Thoracic aorta (tissue), 2 donors: ENCODE results near the gene FAM117B. TPM values are rescaled to one million over a fixed set of nuclear protein-coding genes. Genes with fewer than 3 reads are reported as not detected.
A peak's percentile ranks its signal among the peaks of the same experiment; 100 is the strongest.

Experiments
- ATAC-seq: fragments of 150-250 bp; one replicate; pipeline ENCODE4 v1.8.0; 2017; ENCODE audit warnings: low read depth; ENCODE audit not compliant: insufficient number of reproducible peaks, low FRiP score
- DNase-seq: peaks from one replicate; pipeline ENCODE4 v3.0.0-alpha.2; 2020; ENCODE audit warnings: low spot score
- H3K27ac ChIP-seq, 2 donors: fragments of 200-600 bp; sonication (generic); 1 replicate in 1 of 2; 2 replicates in 1 of 2; pipeline ENCODE4 v1.5.1; 2016; ENCODE audit warnings: mild to moderate bottlenecking in 2 of 2, moderate library complexity in 2 of 2
- H3K27me3 ChIP-seq: fragments of 200-600 bp; sonication (generic); replicated peaks from 2 replicates; pipeline ENCODE4 v1.6.0; 2016; ENCODE audit warnings: mild to moderate bottlenecking; ENCODE audit not compliant: insufficient read depth
- H3K36me3 ChIP-seq: fragments of 200-600 bp; sonication (generic); one replicate; pipeline ENCODE4 v1.5.1; 2016
- H3K4me1 ChIP-seq, 2 donors: fragments of 200-600 bp; sonication (generic); 1 replicate in 1 of 2; 2 replicates in 1 of 2; pipeline versions ENCODE4 v1.5.1 to v1.6.0; 2016; ENCODE audit warnings: low read depth in 2 of 2, mild to moderate bottlenecking in 1 of 2; ENCODE audit not compliant: control insufficient read depth in 1 of 2
- H3K4me3 ChIP-seq: fragments of 200-600 bp; sonication (generic); 2 replicates; pipeline ENCODE4 v1.5.1; 2016; ENCODE audit warnings: mild to moderate bottlenecking
- H3K9me3 ChIP-seq: fragments of 200-600 bp; sonication (generic); 2 replicates; pipeline ENCODE4 v1.5.1; 2016
- total RNA-seq, 2 donors: library from RNA; depleted of rRNA; stranded (reverse); fragments of >200 nt; gene quantifications; one replicate each; pipeline versions ENCODE4 v1.1.0 to v1.2.3, GENCODE V29; 2016
- TF ChIP-seq, protein P1 (sequence below): fragments of 200-600 bp; sonication (generic); IDR thresholded peaks from one replicate; pipeline ENCODE4 v1.5.1; 2019; ENCODE audit warnings: antibody characterized with exemption

FAM117B gene
- 1 to 10 TPM; 5.3 to 5.6 TPM for total RNA-seq

DNA sequence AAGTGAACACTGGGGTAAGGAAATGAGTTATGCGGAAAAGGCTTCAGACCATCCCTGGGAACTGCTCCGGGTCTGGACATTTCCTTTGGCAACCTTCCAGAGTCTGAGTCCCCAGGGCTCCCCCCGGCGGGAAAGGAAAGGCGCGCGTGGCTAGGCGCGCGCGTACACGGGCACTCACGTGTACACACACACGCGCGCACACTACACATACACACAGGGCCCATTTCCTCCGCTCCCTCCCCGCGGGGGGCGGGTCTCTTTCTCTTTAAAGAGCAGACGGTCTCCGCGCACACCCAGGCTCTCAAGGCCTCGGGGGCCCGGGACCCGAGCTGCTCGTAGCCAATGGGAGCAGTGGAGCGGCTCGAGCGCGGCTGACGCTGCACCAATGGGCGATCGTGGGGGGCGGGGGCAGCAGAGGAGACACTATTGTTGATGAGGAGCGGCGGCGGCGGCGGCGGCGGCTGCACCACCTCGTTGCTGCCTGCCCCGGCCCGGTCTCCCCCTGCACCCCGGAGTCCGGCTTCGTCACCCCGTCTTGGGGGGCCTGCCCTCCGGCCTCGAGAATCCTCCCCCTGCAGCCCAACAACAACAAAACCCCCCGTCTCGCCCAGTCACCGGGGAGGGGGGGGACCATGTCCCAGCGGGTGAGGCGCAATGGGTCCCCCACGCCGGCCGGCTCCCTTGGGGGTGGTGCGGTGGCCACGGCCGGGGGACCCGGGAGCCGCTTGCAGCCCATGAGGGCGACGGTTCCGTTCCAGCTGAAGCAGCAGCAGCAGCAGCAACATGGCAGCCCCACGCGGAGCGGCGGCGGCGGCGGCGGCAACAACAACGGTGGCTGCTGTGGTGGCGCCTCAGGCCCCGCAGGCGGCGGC, at the start of gene FAM117B:
Gene FAM117B (plus strand): TSS at position 414 of the 872 bp plus-strand sequence. CDS start 219 bp downstream, at position 633.
- no peaks in the 10 kb centered on the region for H3K27me3 ChIP-seq
- H3K9me3 ChIP-seq = no peaks in the 10 kb centered on the region
- no peaks in the 10 kb centered on the region for H3K36me3 ChIP-seq
- DNase-seq (peak; percentile 96), ATAC-seq (peak; percentile 91)
- peak within 1 kb of the TSS; percentile 95 for H3K4me3 ChIP-seq
- peak within 1 kb of the TSS; percentile 78 to 82 for H3K27ac ChIP-seq
- peaks cover 6 to 33% of the 10 kb centered on the region in 2 donors for H3K4me1 ChIP-seq
- TF ChIP-seq, protein P1, sequence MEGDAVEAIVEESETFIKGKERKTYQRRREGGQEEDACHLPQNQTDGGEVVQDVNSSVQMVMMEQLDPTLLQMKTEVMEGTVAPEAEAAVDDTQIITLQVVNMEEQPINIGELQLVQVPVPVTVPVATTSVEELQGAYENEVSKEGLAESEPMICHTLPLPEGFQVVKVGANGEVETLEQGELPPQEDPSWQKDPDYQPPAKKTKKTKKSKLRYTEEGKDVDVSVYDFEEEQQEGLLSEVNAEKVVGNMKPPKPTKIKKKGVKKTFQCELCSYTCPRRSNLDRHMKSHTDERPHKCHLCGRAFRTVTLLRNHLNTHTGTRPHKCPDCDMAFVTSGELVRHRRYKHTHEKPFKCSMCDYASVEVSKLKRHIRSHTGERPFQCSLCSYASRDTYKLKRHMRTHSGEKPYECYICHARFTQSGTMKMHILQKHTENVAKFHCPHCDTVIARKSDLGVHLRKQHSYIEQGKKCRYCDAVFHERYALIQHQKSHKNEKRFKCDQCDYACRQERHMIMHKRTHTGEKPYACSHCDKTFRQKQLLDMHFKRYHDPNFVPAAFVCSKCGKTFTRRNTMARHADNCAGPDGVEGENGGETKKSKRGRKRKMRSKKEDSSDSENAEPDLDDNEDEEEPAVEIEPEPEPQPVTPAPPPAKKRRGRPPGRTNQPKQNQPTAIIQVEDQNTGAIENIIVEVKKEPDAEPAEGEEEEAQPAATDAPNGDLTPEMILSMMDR = no peak

DNA sequence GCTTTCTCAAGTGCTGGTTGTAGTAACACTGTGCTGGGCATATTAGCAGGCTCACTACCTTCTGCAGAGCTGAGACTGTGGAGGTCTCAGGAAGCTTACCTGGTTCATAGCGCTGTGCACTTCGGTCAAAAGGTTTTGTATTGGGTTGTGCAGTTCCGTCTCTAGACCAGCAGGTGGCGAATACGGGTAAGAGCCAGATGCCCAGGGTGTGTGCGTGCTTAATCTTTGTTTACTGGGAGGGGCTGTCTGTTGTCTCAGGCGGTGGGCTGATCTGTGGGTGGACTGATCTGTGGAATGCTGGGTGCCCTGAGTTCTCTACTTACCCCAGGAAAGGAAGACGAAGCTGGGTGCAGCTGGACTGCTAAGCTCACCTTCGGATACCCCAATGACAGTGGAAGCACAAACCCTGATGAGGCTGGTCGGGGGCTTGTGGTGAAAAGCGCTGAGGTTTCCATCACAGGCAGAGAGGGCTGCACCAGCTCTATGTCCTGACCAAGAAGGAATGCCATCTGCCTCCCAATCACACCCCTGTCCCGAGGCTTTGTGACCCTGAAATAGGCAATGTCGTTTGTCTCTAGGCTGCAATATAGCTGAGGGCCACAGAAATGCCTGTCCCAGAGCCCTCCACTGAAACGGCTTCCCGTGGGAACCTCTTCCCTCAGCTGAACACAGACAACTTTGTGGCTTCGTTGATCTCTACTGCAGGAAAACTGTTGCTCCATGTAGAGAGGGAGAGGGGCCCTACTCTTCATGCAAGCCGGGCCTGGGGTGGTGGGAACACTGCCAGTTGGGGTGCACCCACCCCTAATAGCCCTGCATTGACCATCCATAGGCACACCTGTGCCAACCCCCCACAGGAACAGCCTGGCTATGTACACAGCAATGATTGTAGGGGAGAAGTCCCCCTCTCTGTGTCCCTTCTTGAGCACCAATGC, 45.9 kb upstream of the FAM117B start:
- Histone ChIP-seq H3K27ac (no peak overlapping the region), H3K36me3 (no peaks in the 10 kb centered on the region), H3K27me3 (no peaks in the 10 kb centered on the region), H3K9me3 (peaks cover 3% of the 10 kb centered on the region), H3K4me1 (peaks cover 0 to 8% of the 10 kb centered on the region in 2 donors), H3K4me3 (peak overlapping the region; percentile 47)
- DNase-seq (peak; percentile 31), ATAC-seq (peak; percentile 25)
- TF ChIP-seq, protein P1 = peak; percentile 97

DNA sequence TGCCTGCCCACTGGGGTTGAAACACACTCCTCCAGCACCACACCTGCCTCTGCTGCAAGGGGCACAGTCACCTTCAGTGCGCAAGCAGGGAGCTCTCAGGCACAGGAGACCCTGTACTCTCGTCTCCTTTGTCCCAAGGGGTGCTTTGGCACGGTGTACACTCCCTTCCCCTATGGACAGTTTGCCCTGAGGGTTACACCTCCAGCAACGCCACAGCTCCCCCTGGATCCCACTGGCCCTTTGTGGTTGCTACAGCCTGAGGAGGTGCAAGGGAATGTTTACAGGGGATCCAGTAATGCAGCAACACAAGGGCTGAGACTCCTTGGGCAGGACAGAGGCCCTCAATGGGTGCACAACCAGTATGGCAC, 45.2 kb upstream of the FAM117B start:
- Histone ChIP-seq H3K27ac (no peak overlapping the region), H3K4me1 (peaks cover 0 to 8% of the 10 kb centered on the region in 2 donors), H3K9me3 (no peaks in the 10 kb centered on the region), H3K4me3 (no peak overlapping the region), H3K36me3 (no peaks in the 10 kb centered on the region), H3K27me3 (no peaks in the 10 kb centered on the region)
- DNase-seq = no peak
- no peak for ATAC-seq
- TF ChIP-seq, protein P1 = no peak

DNA sequence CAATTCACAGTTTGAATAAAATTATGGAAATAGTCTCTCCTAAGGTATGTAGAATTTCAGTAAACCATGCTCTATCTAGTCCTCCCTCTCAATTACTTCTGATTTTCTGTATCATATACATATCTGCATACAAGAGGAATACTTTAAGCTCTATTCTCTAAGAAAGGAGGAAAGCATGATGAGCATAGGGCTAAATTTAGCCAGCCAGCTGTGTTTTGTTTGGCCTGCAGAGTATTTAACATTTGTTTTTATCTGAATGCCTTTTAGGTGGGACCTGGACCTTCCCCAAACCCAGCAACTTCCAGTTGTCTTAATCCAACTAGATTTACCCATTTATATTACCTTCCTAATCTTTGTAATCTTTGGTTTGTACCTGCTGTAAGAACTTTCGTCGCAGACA, 42.2 kb upstream of the FAM117B start:
- Histone ChIP-seq H3K4me1 (peaks cover 0 to 8% of the 10 kb centered on the region in 2 donors), H3K9me3 (no peaks in the 10 kb centered on the region), H3K27me3 (no peaks in the 10 kb centered on the region), H3K27ac (no peak overlapping the region), H3K4me3 (no peak overlapping the region), H3K36me3 (no peaks in the 10 kb centered on the region)
- TF ChIP-seq, protein P1 = no peak
- ATAC-seq (no peak), DNase-seq (no peak)

DNA sequence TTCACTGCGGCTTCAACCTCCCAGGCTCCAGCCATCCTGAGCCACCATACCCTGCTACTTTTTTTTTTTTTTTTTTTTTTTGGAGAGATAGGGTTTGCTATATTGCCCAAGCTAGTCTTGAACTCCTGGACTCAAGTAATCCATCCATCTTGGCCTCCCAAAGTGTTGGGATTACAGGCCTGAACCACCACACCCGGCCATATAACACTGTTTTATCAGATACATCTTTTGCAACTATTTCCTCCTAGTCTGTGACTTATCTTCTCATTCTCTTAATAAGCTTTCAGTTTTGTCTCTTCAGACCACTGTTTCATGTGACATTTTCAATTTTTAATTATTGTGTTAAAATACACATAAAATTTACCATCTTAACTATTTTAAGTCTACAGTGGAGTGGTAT, 35.7 kb upstream of the FAM117B start:
- no peaks in the 10 kb centered on the region for H3K27me3 ChIP-seq
- TF ChIP-seq, protein P1 = no peak
- no peak overlapping the region for H3K4me3 ChIP-seq
- no peaks in the 10 kb centered on the region for H3K4me1 ChIP-seq
- no peaks in the 10 kb centered on the region for H3K9me3 ChIP-seq
- ATAC-seq = no peak
- no peak overlapping the region for H3K27ac ChIP-seq
- H3K36me3 ChIP-seq = no peaks in the 10 kb centered on the region
- no peak for DNase-seq
